ENCODE data around the gene BSDC1.

DNA sequence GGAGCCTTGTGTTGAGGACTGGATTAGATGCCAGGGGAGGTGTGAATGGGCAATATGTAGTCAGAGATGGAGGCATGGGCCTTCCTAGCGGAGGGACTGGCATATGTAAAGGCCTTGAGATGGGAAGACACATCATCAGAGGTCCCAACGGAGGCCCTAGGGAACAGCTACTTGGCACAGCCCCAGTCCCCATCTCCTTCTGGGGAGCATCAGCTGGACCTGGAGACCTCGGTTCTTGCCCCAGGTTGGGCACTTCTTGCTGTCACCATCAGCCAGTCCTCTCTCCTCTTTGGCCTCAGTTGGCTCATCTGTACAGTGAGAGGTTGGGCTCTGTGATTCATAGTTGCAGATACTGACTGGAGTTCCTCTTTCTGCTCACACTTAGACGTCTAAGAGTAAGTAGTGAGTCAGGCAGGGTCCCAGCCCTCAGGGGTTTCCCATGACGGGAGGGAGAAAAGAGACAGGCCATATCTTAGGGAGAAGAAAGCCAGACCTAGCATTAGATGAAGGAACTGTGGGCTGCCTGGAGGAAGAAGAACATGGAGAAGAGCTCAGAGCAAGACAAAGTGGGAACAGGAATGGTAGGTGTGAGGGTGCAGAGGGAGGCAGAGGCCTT, 54.8 kb downstream of the BSDC1 start:
- TF ChIP-seq, protein P1, sequence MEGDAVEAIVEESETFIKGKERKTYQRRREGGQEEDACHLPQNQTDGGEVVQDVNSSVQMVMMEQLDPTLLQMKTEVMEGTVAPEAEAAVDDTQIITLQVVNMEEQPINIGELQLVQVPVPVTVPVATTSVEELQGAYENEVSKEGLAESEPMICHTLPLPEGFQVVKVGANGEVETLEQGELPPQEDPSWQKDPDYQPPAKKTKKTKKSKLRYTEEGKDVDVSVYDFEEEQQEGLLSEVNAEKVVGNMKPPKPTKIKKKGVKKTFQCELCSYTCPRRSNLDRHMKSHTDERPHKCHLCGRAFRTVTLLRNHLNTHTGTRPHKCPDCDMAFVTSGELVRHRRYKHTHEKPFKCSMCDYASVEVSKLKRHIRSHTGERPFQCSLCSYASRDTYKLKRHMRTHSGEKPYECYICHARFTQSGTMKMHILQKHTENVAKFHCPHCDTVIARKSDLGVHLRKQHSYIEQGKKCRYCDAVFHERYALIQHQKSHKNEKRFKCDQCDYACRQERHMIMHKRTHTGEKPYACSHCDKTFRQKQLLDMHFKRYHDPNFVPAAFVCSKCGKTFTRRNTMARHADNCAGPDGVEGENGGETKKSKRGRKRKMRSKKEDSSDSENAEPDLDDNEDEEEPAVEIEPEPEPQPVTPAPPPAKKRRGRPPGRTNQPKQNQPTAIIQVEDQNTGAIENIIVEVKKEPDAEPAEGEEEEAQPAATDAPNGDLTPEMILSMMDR (IDR thresholded peaks at IDR 0.05) = no peak
- no peak for TF ChIP-seq POLR2A (IDR thresholded peaks at IDR 0.05)
